Measurements from ENCODE around the gene USH1G. TPM values are rescaled to one million over a fixed set of nuclear protein-coding genes. Genes with fewer than 3 reads are reported as not detected.

USH1G gene
- total and polyA plus RNA-seq, 2 experiments from 2014 or later = 0.65 to 1.6 TPM

DNA sequence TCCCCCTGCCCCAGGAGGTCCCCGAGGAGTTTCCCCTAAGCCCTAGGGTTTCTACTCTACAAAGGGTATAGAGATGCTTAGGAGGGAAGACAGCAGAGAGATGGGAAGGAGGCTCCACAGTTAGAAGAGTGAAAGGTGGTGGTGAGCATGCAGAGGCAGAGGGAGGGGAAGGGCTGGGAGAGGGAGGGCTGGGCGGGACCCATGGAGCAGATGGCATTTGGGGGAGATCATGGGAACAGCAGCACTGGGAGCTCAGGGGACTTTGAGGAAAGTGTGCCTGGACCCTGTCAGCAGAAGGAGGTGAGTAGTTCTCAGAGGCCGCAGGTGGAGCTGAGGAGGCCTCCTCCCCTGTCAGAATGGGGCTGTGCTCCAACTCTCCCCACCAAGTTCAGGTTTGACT is 12.0 kb upstream of the USH1G start:
- H3K36me3 ChIP-seq (replicated peaks; ENCODE audit: insufficient read depth, low read depth) = no peaks in the 10 kb centered on the region
- no peak overlapping the region for H3K4me2 ChIP-seq
- H3K9me2 ChIP-seq (replicated peaks; ENCODE audit: insufficient read depth) = no peaks in the 10 kb centered on the region
- H4K20me1 ChIP-seq (ENCODE audit: insufficient read depth, poor library complexity, severe bottlenecking) = no peaks in the 10 kb centered on the region
- no peaks in the 10 kb centered on the region for H3K9me3 ChIP-seq (ENCODE audit: low read depth)
- no peak overlapping the region for H2AFZ ChIP-seq
- no peak overlapping the region for H3K27ac ChIP-seq
- no peaks in the 10 kb centered on the region for H3K79me2 ChIP-seq
- peaks cover 64% of the 10 kb centered on the region for H3K27me3 ChIP-seq
- DNase-seq (ENCODE audit: low spot score) = no peak
- H3K4me1 ChIP-seq (ENCODE audit: insufficient read depth) = peaks cover 7% of the 10 kb centered on the region
- TF ChIP-seq EZH2phosphoT487 (IDR thresholded peaks at IDR 0.05; ENCODE audit: low read depth, severe bottlenecking, unreplicated experiment) = no peak
- TF ChIP-seq, protein P1, sequence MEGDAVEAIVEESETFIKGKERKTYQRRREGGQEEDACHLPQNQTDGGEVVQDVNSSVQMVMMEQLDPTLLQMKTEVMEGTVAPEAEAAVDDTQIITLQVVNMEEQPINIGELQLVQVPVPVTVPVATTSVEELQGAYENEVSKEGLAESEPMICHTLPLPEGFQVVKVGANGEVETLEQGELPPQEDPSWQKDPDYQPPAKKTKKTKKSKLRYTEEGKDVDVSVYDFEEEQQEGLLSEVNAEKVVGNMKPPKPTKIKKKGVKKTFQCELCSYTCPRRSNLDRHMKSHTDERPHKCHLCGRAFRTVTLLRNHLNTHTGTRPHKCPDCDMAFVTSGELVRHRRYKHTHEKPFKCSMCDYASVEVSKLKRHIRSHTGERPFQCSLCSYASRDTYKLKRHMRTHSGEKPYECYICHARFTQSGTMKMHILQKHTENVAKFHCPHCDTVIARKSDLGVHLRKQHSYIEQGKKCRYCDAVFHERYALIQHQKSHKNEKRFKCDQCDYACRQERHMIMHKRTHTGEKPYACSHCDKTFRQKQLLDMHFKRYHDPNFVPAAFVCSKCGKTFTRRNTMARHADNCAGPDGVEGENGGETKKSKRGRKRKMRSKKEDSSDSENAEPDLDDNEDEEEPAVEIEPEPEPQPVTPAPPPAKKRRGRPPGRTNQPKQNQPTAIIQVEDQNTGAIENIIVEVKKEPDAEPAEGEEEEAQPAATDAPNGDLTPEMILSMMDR (IDR thresholded peaks at IDR 0.05; ENCODE audit: poor library complexity) = no peak
- no peak for TF ChIP-seq EZH2 (IDR thresholded peaks at IDR 0.05; ENCODE audit: borderline replicate concordance)
- H3K4me3 ChIP-seq = no peak overlapping the region
- WGBS (ENCODE audit: low lambda C conversion rate, missing lambda C conversion rate) = 51% methylated on average over 2 of the region's 3 CpGs

DNA sequence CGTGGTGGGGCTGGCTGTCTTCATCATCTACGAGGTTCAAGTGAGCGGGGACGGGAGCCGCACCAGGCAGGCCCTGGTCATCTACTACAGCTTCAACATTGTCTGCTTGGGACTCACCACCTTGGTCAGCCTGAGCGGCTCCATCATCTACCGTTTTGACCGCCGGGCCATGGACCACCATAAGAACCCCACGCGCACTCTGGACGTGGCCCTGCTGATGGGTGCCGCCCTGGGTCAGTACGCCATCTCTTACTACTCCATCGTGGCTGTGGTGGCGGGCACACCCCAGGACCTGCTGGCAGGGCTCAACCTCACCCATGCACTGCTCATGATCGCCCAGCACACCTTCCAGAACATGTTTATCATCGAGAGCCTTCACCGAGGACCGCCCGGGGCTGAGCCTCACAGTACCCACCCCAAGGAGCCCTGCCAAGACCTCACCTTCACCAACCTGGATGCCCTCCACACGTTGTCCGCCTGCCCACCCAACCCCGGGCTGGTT is 7.5 kb upstream of the USH1G start:
- peaks cover 64% of the 10 kb centered on the region for H3K27me3 ChIP-seq
- WGBS (ENCODE audit: low lambda C conversion rate, missing lambda C conversion rate) = 89% methylated on average over 24 of the region's 24 CpGs
- peaks cover 1% of the 10 kb centered on the region for H3K4me1 ChIP-seq (ENCODE audit: insufficient read depth)
- H3K79me2 ChIP-seq = no peaks in the 10 kb centered on the region
- no peak overlapping the region for H3K27ac ChIP-seq
- H3K9me3 ChIP-seq (ENCODE audit: low read depth) = no peaks in the 10 kb centered on the region
- no peak overlapping the region for H3K4me2 ChIP-seq
- DNase-seq (ENCODE audit: low spot score) = no peak
- no peak for TF ChIP-seq EZH2 (IDR thresholded peaks at IDR 0.05; ENCODE audit: borderline replicate concordance)
- TF ChIP-seq EZH2phosphoT487 (IDR thresholded peaks at IDR 0.05; ENCODE audit: low read depth, severe bottlenecking, unreplicated experiment) = no peak
- TF ChIP-seq, protein P1 (IDR thresholded peaks at IDR 0.05; ENCODE audit: poor library complexity) = no peak
- H2AFZ ChIP-seq = no peak overlapping the region
- no peak overlapping the region for H3K4me3 ChIP-seq
- H3K36me3 ChIP-seq (replicated peaks; ENCODE audit: insufficient read depth, low read depth) = no peaks in the 10 kb centered on the region
- no peaks in the 10 kb centered on the region for H3K9me2 ChIP-seq (replicated peaks; ENCODE audit: insufficient read depth)
- H4K20me1 ChIP-seq (ENCODE audit: insufficient read depth, poor library complexity, severe bottlenecking) = no peaks in the 10 kb centered on the region

DNA sequence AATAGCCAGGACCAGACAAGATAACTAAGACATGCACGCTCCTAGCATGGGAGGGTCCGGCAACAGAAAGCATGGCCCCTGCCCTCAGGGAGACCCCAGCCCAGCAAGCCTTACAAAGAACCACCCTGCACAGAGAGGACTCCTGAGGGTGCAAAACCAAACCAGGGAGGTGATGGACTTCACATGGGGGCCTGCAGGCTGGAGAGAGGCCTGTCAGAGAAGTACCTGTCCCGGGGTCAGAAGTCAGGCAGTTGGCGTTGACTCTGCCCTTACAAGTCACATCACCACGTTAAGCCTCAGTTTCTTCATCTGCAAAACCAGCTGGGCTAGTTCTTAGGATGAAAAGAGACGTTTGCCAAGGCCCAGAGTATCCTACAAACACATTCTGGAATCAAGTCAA is 5.7 kb upstream of the USH1G start:
- H3K27ac ChIP-seq = no peak overlapping the region
- H3K9me3 ChIP-seq (ENCODE audit: low read depth) = no peaks in the 10 kb centered on the region
- H3K36me3 ChIP-seq (replicated peaks; ENCODE audit: insufficient read depth, low read depth) = no peaks in the 10 kb centered on the region
- TF ChIP-seq, protein P1 (IDR thresholded peaks at IDR 0.05; ENCODE audit: poor library complexity) = no peak
- no peak for TF ChIP-seq EZH2phosphoT487 (IDR thresholded peaks at IDR 0.05; ENCODE audit: low read depth, severe bottlenecking, unreplicated experiment)
- no peak for TF ChIP-seq EZH2 (IDR thresholded peaks at IDR 0.05; ENCODE audit: borderline replicate concordance)
- H2AFZ ChIP-seq = no peak overlapping the region
- WGBS (ENCODE audit: low lambda C conversion rate, missing lambda C conversion rate) = 69% methylated on average over 6 of the region's 6 CpGs
- H3K4me3 ChIP-seq = no peak overlapping the region
- H3K4me2 ChIP-seq = no peak overlapping the region
- H3K27me3 ChIP-seq = peaks cover 66% of the 10 kb centered on the region
- H3K79me2 ChIP-seq = no peaks in the 10 kb centered on the region
- peaks cover 2% of the 10 kb centered on the region for H3K4me1 ChIP-seq (ENCODE audit: insufficient read depth)
- H4K20me1 ChIP-seq (ENCODE audit: insufficient read depth, poor library complexity, severe bottlenecking) = no peaks in the 10 kb centered on the region
- DNase-seq (ENCODE audit: low spot score) = no peak
- H3K9me2 ChIP-seq (replicated peaks; ENCODE audit: insufficient read depth) = no peaks in the 10 kb centered on the region

Measured in hepatocyte (in vitro differentiated cells).